Fibroblast of the aortic adventitia (primary cell): ENCODE data around the gene NTSR2. TPM values are rescaled to one million over a fixed set of nuclear protein-coding genes. Genes with fewer than 3 reads are reported as not detected.

Experiments used
- DNase-seq: peaks from one replicate; pipeline ENCODE4 v3.0.0-alpha.2; 2010; ENCODE audit warnings: low read depth
- H3K4me3 ChIP-seq: 2 replicates; pipeline ENCODE4 v1.5.1; 2011; ENCODE audit warnings: low read depth, mild to moderate bottlenecking, control low read depth, low read length, moderate library complexity
- total RNA-seq: library from RNA; depleted of rRNA; stranded (reverse); fragments of >200 nt; gene quantifications from 2 replicates; pipeline ENCODE4 v1.2.3, GENCODE V29; 2012; ENCODE audit warnings: low replicate concordance
- TF ChIP-seq, protein P1 (sequence below): IDR thresholded peaks from 2 replicates; pipeline ENCODE4 v1.5.1; 2011; ENCODE audit warnings: mild to moderate bottlenecking, low read length, control low read depth, inconsistent platforms; ENCODE audit not compliant: insufficient read depth

NTSR2 gene
- total RNA-seq, 1 donor, result not detected

DNA sequence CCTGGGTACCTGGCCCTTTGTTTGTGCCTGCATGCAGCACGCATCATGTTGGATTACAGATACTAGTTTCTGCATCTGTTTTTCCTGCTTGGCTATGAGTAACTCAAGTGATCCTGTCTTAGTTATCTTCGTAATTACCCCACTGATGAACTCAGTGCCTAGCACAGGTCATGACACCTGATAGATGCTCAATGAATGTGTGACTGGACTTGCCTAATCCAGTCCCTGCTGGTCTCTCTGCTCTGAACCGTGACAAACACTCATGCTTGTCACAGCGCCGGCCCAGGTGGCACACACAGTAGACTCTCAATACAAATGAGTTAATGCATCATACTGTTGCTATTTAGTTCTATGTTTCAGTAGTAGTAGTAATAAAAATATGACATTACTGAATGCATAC lies 31.2 kb upstream of the NTSR2 start:
- DNase-seq, result no peak
- no peak overlapping the region for H3K4me3 ChIP-seq
- TF ChIP-seq, protein P1, sequence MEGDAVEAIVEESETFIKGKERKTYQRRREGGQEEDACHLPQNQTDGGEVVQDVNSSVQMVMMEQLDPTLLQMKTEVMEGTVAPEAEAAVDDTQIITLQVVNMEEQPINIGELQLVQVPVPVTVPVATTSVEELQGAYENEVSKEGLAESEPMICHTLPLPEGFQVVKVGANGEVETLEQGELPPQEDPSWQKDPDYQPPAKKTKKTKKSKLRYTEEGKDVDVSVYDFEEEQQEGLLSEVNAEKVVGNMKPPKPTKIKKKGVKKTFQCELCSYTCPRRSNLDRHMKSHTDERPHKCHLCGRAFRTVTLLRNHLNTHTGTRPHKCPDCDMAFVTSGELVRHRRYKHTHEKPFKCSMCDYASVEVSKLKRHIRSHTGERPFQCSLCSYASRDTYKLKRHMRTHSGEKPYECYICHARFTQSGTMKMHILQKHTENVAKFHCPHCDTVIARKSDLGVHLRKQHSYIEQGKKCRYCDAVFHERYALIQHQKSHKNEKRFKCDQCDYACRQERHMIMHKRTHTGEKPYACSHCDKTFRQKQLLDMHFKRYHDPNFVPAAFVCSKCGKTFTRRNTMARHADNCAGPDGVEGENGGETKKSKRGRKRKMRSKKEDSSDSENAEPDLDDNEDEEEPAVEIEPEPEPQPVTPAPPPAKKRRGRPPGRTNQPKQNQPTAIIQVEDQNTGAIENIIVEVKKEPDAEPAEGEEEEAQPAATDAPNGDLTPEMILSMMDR, result no peak

DNA sequence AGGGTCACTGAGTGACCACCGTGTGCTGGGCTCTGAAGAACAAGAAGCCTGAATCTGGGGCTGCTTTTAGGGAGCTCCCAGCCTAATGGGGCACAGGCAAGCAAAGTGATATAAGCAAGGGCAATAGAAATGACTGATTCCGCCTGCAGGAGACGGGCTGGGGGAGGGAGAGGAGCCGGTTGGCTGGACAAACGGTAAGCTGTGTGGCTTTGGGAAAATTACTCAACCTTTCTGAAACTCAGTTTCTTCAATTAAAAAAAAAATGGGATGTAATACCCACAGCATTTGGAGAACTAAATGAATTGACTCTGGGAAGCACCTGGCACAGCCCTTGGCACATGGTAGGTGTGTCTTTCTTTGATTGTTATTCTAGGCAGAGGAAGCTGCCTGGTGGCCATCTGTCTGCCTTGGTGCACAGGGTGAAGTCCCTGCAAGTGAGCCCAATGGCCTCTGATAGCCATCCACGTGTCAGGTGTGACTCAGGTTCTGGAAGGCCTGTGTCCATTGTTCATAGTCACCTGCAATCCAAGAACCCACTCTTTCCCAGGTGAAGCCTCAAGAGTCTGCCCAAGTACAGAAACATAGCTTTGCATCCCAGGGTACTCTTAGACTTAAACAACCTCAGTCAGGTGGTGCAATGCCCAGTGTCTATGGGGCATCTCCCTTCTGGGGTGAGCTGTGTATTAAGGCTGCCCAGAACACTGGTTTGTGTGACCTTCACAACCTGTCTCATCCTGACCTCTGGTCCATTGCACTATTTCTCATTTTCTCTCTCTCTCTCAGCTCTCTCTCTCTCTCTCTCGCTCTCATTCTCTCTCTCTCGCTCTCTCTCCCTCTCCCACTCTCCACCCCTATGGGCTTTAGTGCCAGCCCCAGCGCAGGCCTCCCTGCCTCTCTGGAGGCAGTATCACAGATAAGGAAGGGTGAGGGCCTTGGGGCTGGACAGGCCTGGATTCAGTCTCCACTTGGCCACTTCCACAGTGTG lies 30.0 kb upstream of the NTSR2 start:
- DNase-seq, result no peak
- H3K4me3 ChIP-seq, result no peak overlapping the region
- TF ChIP-seq, protein P1, result no peak

DNA sequence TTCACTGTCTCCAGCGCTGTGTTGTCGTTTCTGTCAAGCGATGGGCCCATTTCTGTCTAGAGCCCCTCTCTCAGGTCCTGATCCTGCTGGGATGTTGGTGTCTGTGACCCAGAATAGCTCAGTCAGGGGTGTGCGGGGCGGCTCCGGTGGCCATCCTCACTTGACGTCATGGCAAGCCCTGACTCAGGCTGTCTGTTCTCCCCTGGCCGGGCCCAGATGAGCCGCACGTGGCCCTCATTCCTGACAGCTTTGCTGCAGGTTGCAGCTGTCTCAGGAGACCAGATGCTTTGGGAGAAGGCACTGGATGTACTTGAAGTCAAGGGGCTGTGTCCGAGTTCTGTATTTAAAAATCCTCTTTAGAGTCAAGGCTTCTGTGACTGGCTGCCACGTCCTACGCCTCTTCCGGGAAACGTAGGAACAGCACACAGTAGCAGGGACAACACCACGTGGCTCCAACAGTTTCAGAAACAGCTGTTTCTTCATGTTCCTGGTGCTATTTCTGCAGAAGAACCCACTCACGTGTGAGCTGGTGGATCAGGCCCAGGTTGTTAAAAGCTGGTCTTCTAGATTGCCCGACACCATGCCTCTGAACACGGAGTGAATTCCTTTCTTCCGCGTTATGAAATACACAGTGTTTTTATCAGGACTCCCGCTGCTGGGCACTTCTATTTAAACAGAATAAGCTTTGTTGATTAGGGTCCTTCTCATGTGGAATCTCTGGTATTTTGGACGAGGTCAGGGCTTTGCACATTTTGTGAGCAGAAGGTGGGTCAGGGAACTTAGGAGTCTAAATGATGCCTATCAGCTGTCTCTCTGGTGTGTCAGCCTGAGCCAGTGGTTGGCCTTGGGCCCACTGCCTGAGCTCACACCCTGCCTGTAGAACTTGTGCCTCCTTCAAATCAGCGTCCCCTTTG lies 28.3 kb upstream of the NTSR2 start:
- TF ChIP-seq, protein P1, result peak; percentile 26
- no peak overlapping the region for H3K4me3 ChIP-seq
- DNase-seq, result peak; percentile 76

DNA sequence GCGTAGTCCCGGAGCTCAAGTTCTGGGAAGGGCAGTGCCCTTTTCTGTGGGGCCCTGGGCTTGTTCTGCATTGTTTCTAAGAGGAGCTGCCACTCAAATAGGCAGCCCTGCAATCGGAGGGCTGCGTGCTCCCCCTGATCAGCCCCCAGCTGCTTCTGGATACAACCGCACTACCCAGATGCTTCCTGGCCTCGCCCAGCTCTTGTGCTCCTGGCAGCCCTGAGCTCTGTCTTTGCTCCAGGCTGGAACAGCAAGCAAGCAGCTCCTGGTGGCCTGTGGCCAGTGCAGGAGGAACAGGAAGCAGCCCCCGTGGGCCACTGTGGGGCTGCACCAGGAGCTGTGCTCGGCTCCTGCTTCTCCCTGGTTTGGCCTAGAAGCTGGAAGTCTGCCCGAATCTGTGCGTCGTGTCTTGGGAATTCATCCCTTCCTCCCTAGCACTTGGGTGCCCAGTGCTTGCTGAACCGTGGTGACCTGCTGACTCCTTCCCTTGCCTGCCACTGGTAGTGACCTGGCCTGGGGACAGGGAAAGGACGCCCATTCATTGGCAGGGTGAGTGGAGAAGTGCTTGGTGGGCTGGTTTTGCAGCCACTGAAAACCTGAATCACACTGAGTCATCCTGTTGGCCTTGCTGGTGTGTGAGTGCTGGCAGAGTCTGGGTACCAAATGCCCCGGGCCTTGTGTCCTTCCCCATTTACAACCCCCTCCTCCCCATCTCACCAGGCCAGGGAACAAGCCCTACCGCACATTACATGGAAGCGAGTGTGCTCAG lies 27.3 kb upstream of the NTSR2 start:
- TF ChIP-seq, protein P1, result no peak
- peak; percentile 77 for DNase-seq
- no peak overlapping the region for H3K4me3 ChIP-seq

DNA sequence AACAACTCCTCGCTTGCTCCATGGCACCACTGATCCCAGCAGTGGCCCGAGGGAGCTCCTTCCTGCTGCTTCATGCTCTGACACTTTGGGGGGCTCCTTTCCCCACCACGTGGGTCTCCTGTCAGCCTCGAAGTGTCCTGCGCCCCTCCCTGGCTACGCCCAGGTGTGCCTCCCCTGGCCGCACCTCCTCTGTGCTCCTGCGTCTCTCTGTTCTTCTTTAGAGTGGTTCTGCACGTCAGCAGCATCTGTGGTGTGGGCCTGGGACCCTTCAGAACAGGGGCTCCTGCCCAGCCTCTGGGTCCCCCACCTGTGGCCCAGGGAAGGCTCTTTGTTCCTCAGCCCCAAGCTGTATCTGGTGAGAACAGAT lies 26.7 kb upstream of the NTSR2 start:
- TF ChIP-seq, protein P1, result no peak
- no peak overlapping the region for H3K4me3 ChIP-seq
- DNase-seq, result no peak

DNA sequence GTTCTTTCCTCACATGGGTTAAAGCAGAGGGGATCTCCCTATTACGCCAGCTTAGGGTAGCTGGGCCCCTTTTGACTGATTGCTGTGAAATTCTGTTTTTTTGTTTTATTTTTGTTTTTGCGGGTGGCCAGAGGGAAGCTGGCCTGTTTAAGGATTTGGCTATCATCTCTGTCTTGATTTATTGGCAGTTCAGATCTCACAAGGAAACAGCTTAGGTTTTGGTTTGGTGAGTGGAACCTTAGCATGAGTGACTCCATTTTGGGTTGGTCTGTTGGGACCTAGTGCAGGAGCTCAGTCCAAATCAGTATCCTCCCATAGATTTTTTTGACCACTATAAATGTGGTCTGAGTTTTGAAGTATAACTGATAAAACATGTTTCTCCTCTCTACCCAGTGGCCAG lies 25.6 kb upstream of the NTSR2 start:
- TF ChIP-seq, protein P1, result no peak

More for the DNA sequence above, 25.6 kb upstream of the NTSR2 start:
- no peak for DNase-seq
- no peak overlapping the region for H3K4me3 ChIP-seq
